Peyer's patch (tissue), 4 donors: ENCODE data around the gene PDLIM5.

Source experiments
- POLR2A ChIP-seq, 2 donors: fragments of 450-650 bp; IDR thresholded peaks; one replicate each; pipeline ENCODE4 v1.5.1; 2017; ENCODE audit warnings: antibody characterized with exemption in 2 of 2, mild to moderate bottlenecking in 2 of 2, moderate library complexity in 2 of 2
- TF ChIP-seq, protein P1 (sequence below), 6 experiments: fragments of 450-650 bp in 4 of 6; fragments of 200-600 bp in 2 of 6; sonication (generic) in 1 of 6; IDR thresholded peaks; one replicate each; pipeline ENCODE4 v1.5.1; 2017 to 2019; ENCODE audit warnings: antibody characterized with exemption in 6 of 6, mild to moderate bottlenecking in 3 of 6, moderate library complexity in 1 of 6

DNA sequence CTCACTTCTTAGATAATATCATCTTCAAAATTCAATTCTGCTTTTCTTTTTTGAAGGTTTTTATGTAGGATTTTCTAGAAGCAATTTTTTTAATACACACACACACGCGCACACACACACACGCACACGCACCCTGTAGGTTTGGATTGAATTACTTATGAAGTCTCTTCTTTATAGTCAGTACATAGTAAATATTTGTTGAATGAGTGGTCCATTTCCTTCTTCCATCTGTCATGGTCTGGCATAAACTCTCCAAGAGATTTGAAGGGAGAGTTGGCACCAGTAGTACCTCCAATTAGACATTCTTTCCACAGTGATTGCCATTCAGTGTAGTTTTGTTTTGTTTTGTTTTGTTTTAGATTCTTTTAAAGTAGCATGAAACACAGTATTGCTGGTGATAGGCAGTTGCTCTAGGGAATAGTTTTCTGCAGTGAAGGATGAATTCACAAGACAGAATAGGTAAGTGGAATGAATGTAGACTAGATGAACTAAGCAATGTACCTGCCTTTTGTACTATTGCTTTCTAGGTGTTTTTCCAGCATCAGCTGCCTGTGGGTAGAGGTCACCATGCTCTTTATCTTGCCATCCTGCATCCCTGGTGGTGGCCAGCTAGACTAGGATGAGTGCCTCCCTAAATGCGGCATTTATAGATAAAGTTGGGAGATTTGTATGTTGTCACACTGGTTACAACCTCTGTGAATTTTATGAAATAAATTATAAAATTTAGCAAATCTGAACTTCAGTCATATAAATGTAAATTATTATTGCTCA is 20.5 kb downstream of the PDLIM5 start:
- TF ChIP-seq, protein P1, sequence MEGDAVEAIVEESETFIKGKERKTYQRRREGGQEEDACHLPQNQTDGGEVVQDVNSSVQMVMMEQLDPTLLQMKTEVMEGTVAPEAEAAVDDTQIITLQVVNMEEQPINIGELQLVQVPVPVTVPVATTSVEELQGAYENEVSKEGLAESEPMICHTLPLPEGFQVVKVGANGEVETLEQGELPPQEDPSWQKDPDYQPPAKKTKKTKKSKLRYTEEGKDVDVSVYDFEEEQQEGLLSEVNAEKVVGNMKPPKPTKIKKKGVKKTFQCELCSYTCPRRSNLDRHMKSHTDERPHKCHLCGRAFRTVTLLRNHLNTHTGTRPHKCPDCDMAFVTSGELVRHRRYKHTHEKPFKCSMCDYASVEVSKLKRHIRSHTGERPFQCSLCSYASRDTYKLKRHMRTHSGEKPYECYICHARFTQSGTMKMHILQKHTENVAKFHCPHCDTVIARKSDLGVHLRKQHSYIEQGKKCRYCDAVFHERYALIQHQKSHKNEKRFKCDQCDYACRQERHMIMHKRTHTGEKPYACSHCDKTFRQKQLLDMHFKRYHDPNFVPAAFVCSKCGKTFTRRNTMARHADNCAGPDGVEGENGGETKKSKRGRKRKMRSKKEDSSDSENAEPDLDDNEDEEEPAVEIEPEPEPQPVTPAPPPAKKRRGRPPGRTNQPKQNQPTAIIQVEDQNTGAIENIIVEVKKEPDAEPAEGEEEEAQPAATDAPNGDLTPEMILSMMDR (IDR thresholded peaks at IDR 0.05) = no peak
- TF ChIP-seq POLR2A (IDR thresholded peaks at IDR 0.05) = no peak
